Kidney (tissue), 14 donors: ENCODE results near the gene TXNRD1. TPM values are rescaled to one million over a fixed set of nuclear protein-coding genes. Genes with fewer than 3 reads are reported as not detected.

ENCODE experiments used
- DNase-seq, 5 donors: peaks; one replicate each; pipeline ENCODE4 v3.0.0-alpha.2; 2013 to 2020
- FAIRE-seq: peaks from 2 replicates; lab custom pipeline; 2012; peaks lifted over from hg19 to GRCh38; lab: Jason Lieb, UNC
- H3K27ac ChIP-seq, 2 donors: one replicate each; pipeline ENCODE4 v1.7.0; 2013; ENCODE audit warnings: low read depth in 2 of 2, low read length in 2 of 2, inconsistent platforms in 1 of 2
- H3K27me3 ChIP-seq: one replicate; pipeline ENCODE4 v1.7.1; 2013; ENCODE audit warnings: low read length, inconsistent platforms; ENCODE audit not compliant: control insufficient read depth, insufficient read depth
- H3K36me3 ChIP-seq, 3 donors: one replicate each; pipeline versions ENCODE4 v1.7.0 to v1.7.1; 2013; ENCODE audit warnings: low read length in 3 of 3, control low read depth in 1 of 3, inconsistent platforms in 1 of 3; ENCODE audit not compliant: insufficient read depth in 3 of 3, control insufficient read depth in 2 of 3
- H3K4me1 ChIP-seq, 3 donors: one replicate each; pipeline versions ENCODE4 v1.7.0 to v1.7.1; 2013; ENCODE audit warnings: low read length in 3 of 3, inconsistent platforms in 1 of 3, low read depth in 1 of 3; ENCODE audit not compliant: control insufficient read depth in 2 of 3, insufficient read depth in 2 of 3
- H3K4me3 ChIP-seq, 3 donors: one replicate each; pipeline versions ENCODE4 v1.7.0 to v1.8.1; 2013; ENCODE audit warnings: low read length in 3 of 3, control low read depth in 1 of 3, inconsistent platforms in 1 of 3
- H3K9ac ChIP-seq, 3 donors: one replicate each; pipeline versions ENCODE4 v1.7.0 to v1.7.1; 2013; ENCODE audit warnings: low read length in 3 of 3, control low read depth in 1 of 3, inconsistent platforms in 1 of 3
- H3K9me3 ChIP-seq, 3 donors: one replicate each; pipeline versions ENCODE4 v1.7.0 to v1.7.1; 2013; ENCODE audit warnings: low read length in 3 of 3, control low read depth in 1 of 3, inconsistent platforms in 1 of 3; ENCODE audit not compliant: control insufficient read depth in 2 of 3, insufficient read depth in 1 of 3
- intact Hi-C: fragments of 100-400 bp; cut with DNase I; formaldehyde crosslinking; loops from one replicate; pipeline ENCODE4 v1.11.1; 2022
- polyA plus RNA-seq: library from polyadenylated mRNA; stranded (reverse); fragments of 350-450 nt; fragmentation: Illumina TruSeq; extraction: RNeasy Lipid Tissue Mini Kit (QIAGEN cat#74804); gene quantifications from one replicate; pipeline ENCODE4 v1.2.3, GENCODE V29; 2014; ENCODE audit warnings: low read depth, low replicate concordance; ENCODE audit not compliant: insufficient read depth
- total RNA-seq: library from RNA; stranded (reverse); fragmentation: NEBNext Ultra II Directional; extraction: Animal tissue kit (Norgen Biotek cat#: 25700); gene quantifications from one replicate; pipeline ENCODE4 v1.2.1, GENCODE V29; 2021
- TF ChIP-seq, protein P1 (sequence below): IDR thresholded peaks from 3 replicates; pipeline ENCODE4 v1.5.1; 2012; ENCODE audit warnings: mild to moderate bottlenecking, moderate library complexity, borderline replicate concordance; ENCODE audit not compliant: insufficient read depth; ENCODE audit errors: extremely low read depth
- donor health status: control.
- donor health status: control.
- donor health status: control.
- donor health status: control.
- donor health status: control.
- donor health status: DM: yes; HTN: yes; CAD: no.
- donor health status: Normal renal cell carcinoma (clear cell type).

The TXNRD1 gene
- total and polyA plus RNA-seq, 2 donors from 2014 or later, result 45.0 to 73.2 TPM

DNA sequence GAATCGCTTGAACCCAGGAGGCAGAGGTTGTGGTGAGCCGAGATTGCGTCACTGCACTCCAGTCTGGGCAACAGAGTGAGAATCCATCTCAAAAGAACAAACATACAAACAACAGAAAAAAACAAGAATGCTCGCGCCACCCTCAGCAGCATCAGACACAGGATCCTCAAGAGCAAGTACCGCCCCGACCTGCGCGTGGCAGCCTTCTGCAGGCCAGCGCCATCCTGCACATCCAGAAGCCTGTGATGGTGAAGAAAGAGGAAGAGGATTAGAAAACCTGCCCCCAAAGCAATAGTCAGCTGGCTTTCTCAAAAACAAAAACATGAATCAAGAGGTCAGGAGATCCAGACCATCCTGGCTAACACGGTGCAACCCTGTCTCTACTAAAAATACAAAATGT, 57.9 kb downstream of the TXNRD1 start:
- Histone ChIP-seq H3K9me3 (no peaks in the 10 kb centered on the region), H3K27me3 (no peaks in the 10 kb centered on the region), H3K4me1 (no peaks in the 10 kb centered on the region), H3K9ac (no peak overlapping the region), H3K27ac (no peak overlapping the region), H3K36me3 (no peaks in the 10 kb centered on the region), H3K4me3 (no peak overlapping the region)
- DNase-seq (no peak), FAIRE-seq (no peak)
- TF ChIP-seq, protein P1, sequence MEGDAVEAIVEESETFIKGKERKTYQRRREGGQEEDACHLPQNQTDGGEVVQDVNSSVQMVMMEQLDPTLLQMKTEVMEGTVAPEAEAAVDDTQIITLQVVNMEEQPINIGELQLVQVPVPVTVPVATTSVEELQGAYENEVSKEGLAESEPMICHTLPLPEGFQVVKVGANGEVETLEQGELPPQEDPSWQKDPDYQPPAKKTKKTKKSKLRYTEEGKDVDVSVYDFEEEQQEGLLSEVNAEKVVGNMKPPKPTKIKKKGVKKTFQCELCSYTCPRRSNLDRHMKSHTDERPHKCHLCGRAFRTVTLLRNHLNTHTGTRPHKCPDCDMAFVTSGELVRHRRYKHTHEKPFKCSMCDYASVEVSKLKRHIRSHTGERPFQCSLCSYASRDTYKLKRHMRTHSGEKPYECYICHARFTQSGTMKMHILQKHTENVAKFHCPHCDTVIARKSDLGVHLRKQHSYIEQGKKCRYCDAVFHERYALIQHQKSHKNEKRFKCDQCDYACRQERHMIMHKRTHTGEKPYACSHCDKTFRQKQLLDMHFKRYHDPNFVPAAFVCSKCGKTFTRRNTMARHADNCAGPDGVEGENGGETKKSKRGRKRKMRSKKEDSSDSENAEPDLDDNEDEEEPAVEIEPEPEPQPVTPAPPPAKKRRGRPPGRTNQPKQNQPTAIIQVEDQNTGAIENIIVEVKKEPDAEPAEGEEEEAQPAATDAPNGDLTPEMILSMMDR, result no peak
- intact Hi-C loops, result no loop called here

DNA sequence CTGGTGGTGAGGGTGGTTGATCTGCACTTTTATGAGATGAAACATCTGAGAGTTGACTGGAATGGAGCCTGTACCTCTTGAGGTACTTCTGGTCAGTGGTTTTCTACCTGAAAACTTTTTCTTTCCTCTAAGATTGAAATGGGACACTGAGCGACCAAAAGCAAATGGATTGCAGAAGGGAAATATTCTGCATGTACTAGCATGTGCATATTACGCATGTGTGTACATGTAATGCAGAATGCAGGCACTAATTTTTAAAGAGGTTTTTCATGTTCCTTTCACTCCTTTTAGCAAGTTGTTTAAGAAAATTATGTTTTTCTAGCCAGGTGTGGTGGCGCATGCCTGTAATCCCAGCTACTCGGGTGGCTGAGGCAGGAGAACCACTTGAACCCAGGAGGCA, 59.2 kb downstream of the TXNRD1 start:
- Histone ChIP-seq H3K27me3 (no peaks in the 10 kb centered on the region), H3K4me1 (no peaks in the 10 kb centered on the region), H3K36me3 (no peaks in the 10 kb centered on the region), H3K27ac (no peak overlapping the region), H3K4me3 (no peak overlapping the region), H3K9ac (no peak overlapping the region), H3K9me3 (no peaks in the 10 kb centered on the region)
- intact Hi-C loops, result no loop called here
- DNase-seq (no peak), FAIRE-seq (no peak)
- TF ChIP-seq, protein P1, result no peak

DNA sequence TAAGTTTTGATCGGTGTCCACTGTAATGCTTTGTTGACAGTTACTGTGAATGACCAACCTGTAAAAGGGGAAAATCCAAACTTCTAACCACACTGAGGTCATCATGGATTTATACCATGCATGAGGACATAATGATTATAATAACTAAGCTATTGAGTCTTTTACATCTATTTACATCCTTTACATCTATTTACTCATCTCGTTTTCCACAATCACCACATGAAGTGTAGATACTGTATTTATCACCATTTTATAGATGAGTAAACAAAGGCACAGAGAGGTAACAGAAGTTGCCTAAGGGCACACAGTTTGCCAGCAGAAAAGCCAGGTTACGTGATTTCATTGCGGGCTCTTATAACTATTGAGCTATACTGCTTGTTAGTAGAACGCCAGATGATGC, 60.1 kb downstream of the TXNRD1 start:
- FAIRE-seq, result no peak
- TF ChIP-seq, protein P1, result no peak
- H3K4me1 ChIP-seq, result no peaks in the 10 kb centered on the region
- DNase-seq, result no peak
- no peak overlapping the region for H3K4me3 ChIP-seq
- H3K9ac ChIP-seq, result no peak overlapping the region
- no peaks in the 10 kb centered on the region for H3K27me3 ChIP-seq
- H3K36me3 ChIP-seq, result no peaks in the 10 kb centered on the region
- intact Hi-C loops, result no loop called here
- no peaks in the 10 kb centered on the region for H3K9me3 ChIP-seq
- no peak overlapping the region for H3K27ac ChIP-seq
